GM19372 (cell line): ENCODE data around the gene CALN1.
"Not testable (repeated sequence)": the region's sequence is repeated elsewhere in the genome, so short reads cannot be mapped to it uniquely, and the experiment has no call there.

Experiments
- ATAC-seq: cut with Tn5 transposase; IDR thresholded peaks from one replicate; pipeline ENCODE4 v1.9.1; 2021; ENCODE audit warnings: mild to moderate bottlenecking, low read depth, moderate library complexity; ENCODE audit not compliant: unreplicated experiment

The CALN1 gene

DNA sequence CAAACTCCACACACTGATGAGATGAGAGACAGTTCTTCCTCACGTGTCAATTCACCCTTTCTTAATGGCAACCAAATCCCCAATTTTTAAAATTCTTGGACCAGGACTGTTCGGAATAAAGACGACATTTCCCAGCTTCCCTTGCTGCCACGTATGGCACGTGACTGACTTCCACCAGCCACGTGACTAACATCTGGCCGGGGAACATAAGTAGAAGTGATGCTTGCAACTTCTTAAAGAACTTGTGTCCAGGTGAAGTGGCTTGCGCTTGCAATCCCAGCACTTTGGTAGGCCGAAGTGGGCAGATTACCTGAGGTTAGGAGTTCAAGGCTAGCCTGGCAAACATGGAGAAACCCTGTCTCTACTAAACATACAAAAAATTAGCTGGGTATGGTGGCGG lies 405.1 kb downstream of the CALN1 start:
- ATAC-seq, result no peak

- no peak for ATAC-seq
Observed at GRCh38 chr7:72003236-72003635, 408.9 kb downstream of the CALN1 start.

GRCh38 chr7:71996141-71996540 lies 416.0 kb downstream of the CALN1 start:
- ATAC-seq, result no peak

GRCh38 chr7:71995111-71995510 lies 417.0 kb downstream of the CALN1 start:
- no peak for ATAC-seq

GRCh38 chr7:71991586-71991985 lies 420.6 kb downstream of the CALN1 start:
- no peak for ATAC-seq

- ATAC-seq, result no peak
Observed at GRCh38 chr7:71990138-71990462, 422.0 kb downstream of the CALN1 start.

DNA sequence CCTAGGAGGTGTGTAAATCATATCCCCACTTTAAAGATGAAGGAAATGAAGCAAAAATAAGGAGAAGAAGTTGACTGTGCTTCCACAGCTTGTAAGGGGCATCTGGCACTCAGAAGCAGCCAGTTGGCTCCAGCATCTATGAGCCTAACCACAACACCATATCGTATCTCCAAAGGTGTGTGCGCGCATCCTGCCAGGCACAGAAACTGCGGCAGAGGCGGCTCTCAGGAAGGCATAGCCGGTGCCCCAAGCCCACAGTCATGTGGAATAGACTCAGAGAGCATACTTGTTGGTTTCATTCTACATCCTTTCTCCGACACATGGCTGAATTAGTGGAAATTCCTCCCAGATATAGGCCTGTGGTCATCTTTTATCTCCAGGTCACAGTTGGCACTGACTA lies 423.9 kb downstream of the CALN1 start:
- ATAC-seq, result no peak

DNA sequence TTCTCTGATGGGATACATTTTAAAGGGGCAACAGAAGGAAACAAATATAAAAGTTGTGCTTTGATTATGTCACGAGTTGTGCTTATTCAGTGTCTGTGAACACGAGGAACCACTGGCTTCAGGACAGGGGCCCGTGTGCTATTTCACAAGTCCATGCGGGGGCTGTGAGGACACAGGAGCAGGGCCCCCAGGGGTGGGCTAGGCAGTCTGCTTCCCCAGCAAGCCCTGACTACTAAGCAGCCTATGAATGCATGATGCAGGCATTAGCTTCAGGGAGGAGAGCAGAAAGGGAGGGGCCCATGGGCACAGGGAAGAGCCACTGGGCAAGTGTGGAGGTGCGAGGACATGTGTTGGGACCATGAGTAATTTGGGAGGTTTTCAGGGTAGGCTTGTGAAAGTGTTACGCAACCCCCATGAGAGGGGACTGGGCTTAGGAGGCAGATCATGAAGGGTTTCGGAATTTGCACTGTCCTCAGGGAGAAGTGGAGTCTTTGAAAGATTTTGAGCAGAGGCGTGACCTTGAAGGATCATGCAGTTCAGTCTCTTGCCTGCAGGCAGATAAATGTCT lies 424.9 kb downstream of the CALN1 start:
- ATAC-seq, result no peak

- ATAC-seq, result no peak
Observed at GRCh38 chr7:71984348-71984747, 427.8 kb downstream of the CALN1 start.

- ATAC-seq, result no peak
Observed at GRCh38 chr7:71982851-71983250, 429.3 kb downstream of the CALN1 start.

DNA sequence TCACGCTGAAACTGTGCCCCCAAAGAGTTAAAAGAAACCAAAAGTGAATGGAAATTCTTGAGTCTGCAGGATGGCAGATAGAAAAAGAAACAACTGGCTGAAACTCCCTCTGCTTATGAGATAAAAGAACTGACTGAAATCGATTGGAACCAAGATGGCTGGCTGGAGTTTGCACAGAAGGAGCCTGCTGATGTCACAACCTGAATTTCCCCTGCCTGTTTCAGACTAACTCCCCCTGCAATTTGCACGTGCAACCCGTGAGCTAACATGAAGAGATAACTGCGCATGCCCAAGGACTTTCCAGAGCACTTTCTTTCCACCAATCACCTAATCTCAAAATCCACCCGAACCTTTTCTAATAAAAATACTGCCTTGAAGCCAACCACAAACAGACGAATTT lies 435.5 kb downstream of the CALN1 start:
- no peak for ATAC-seq

- ATAC-seq, result no peak
Observed at GRCh38 chr7:71974611-71975010, 437.5 kb downstream of the CALN1 start.

DNA sequence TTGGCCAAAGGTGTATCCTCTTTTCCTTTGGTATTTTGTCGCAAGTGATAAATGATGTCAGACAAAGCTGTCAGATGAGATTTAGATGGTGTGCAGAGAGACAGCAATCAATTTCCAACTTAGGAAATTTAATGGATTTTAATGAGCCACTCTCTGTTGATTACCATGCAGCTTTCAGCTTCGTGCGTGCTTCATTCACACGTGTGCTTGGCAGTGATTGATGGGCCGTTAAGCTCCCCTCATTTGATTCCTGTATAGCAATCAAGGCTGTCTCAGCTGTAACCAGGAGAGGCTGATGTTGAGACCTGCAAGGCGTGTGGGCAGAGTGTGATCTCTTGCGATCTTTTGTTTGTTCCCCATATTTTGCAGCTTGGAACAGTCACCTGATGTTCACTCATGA lies 439.6 kb downstream of the CALN1 start:
- no peak for ATAC-seq

GRCh38 chr7:71970725-71971124 lies 441.4 kb downstream of the CALN1 start:
- ATAC-seq, result no peak

DNA sequence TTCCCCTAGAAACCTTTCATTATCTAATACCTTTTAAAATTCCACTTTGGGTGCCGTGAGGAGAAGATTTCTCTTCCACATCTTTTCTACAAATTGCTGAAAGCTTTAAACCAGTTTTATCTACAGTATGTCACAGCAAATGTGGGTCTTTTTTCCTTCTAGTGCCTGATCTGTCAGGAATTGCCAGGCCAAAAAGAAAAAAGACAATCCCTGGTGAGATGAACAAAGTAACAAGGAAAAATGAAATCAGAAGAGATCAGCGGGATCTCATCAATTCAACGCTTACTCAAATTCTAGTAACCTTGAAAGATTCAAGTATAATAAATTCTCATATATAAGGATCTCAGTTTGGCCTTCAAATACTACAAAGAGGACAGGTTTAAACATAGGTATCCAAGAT lies 449.5 kb downstream of the CALN1 start:
- no peak for ATAC-seq

DNA sequence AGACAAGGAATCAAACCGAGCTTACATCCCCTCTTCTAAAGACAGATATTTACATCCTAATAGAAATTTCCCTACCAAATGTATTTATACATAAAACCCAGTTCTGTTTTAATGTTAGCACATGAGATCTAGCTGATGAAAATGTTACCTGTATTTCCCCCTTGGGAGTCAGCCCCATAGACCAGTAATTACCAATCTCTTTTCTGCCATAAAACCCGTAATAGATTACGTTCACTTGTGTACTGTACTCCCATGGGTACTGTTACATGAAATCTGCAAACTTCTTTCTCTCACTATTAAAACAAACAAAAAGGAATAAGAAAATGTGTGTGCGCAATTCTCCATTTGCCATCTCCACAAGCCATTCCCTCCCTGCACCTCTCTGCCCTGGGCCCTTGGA lies 450.9 kb downstream of the CALN1 start:
- no peak for ATAC-seq

GRCh38 chr7:71942115-71942514 lies 470.0 kb downstream of the CALN1 start:
- no peak for ATAC-seq

DNA sequence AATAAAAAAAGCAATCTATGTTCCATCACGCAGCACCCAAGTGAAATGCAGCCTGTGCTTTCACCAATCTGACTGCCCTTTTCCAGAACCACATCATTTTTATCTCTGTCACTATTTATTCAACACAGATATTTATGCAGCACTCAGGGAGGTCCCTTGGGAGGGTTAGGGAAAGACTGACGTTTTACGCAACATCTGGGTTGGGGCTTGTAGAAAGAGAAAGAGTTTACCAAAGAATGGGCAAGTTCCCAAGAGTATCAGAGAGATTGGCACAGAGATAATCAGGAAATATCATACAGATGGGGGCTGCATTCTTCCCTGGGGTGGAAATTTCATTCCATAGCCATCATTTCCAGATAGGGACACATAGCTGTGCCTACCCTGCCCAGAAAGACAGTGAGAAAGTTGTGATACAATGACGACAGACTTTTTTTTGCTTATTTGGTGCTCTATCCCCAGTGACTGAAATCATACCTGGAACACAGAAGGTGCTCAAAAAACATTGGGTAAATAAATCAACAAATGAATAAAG lies 474.2 kb downstream of the CALN1 start:
- no peak for ATAC-seq

- ATAC-seq, result no peak
Observed at GRCh38 chr7:71935674-71936073, 476.5 kb downstream of the CALN1 start.

DNA sequence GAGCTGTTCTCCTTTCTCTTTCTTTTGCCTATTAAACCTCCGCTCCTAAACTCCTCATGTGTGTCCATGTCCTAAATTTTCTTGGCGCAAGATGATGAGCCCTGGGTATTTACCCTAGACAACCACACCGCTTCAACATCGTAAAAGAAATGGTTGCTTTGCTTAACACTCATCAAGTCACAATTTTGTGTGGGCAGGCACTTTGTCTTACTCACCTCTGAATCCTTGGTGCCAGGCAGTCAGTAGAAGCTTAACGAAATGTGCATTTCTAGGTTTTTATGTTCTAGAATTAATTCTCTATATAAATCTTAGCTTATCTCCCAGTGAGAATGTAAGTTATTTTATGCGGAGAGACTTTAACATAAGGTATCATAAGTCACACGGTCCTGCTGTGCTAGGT lies 478.7 kb downstream of the CALN1 start:
- no peak for ATAC-seq

DNA sequence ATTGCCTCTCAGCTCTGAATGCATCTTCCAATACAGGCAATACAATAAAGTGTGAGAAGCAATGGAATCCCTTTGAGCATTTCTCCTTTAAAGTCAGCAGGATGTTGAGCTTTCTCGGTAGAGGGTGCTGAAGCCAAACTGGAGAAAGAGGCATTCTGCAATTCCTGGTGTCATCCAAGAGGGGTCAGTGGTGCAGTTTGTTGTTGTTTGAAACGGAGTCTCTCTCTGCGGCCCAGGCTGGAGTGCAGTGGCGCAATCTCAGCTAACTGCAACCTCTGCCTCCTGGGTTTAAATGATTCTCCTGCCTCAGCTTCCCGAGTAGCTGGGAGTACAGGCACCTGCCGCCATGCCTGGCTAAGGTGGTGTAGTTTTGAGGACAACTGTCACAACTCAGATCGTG lies 486.5 kb downstream of the CALN1 start:
- no peak for ATAC-seq

- ATAC-seq, result not testable (repeated sequence)
Observed at GRCh38 chr7:71914204-71914603, 497.9 kb downstream of the CALN1 start.

GRCh38 chr7:71912476-71912875 lies 499.7 kb downstream of the CALN1 start:
- no peak for ATAC-seq
